ENCODE data around the gene BCAS3.
"Not testable (repeated sequence)": the region's sequence is repeated elsewhere in the genome, so short reads cannot be mapped to it uniquely, and the experiment has no call there.

The BCAS3 gene

GRCh38 chr17:60803059-60803458 is 125.4 kb downstream of the BCAS3 start:
- no peaks in the 10 kb centered on the region for H3K36me3 ChIP-seq (ENCODE audit: control insufficient read depth, insufficient read depth, low read length)
- no peaks in the 10 kb centered on the region for H3K4me1 ChIP-seq (ENCODE audit: control insufficient read depth, insufficient read depth, low read length)
- no peak overlapping the region for H3K27ac ChIP-seq (ENCODE audit: insufficient read depth, low read depth, low read length, poor library complexity, severe bottlenecking)
- no peaks in the 10 kb centered on the region for H3K27me3 ChIP-seq (ENCODE audit: control insufficient read depth, insufficient read depth, low read length, poor library complexity, severe bottlenecking)
- WGBS, 2 experiments = 94 to 98% methylated on average over 3 to 5 of the region's 6 CpGs
- no peak overlapping the region for H3K4me3 ChIP-seq (ENCODE audit: insufficient read depth, low read depth, low read length)
- H3K9me3 ChIP-seq (ENCODE audit: control insufficient read depth, low read length) = no peaks in the 10 kb centered on the region

- 100% methylated on average over 2 of the region's 3 CpGs; no CpG with 5 or more reads in 1 of the 2 experiments for WGBS, 2 experiments
- no peak overlapping the region for H3K4me3 ChIP-seq (ENCODE audit: insufficient read depth, low read depth, low read length)
- H3K27ac ChIP-seq (ENCODE audit: insufficient read depth, low read depth, low read length, poor library complexity, severe bottlenecking) = no peak overlapping the region
- no peaks in the 10 kb centered on the region for H3K4me1 ChIP-seq (ENCODE audit: control insufficient read depth, insufficient read depth, low read length)
- no peaks in the 10 kb centered on the region for H3K9me3 ChIP-seq (ENCODE audit: control insufficient read depth, low read length)
- H3K27me3 ChIP-seq (ENCODE audit: control insufficient read depth, insufficient read depth, low read length, poor library complexity, severe bottlenecking) = no peaks in the 10 kb centered on the region
- H3K36me3 ChIP-seq (ENCODE audit: control insufficient read depth, insufficient read depth, low read length) = no peaks in the 10 kb centered on the region
Measured at GRCh38 chr17:60804831-60805230, 127.2 kb downstream of the BCAS3 start.

GRCh38 chr17:60809421-60809820 is 131.8 kb downstream of the BCAS3 start:
- Histone ChIP-seq H3K4me3 (ENCODE audit: insufficient read depth, low read depth, low read length) (no peak overlapping the region), H3K9me3 (ENCODE audit: control insufficient read depth, low read length) (no peaks in the 10 kb centered on the region), H3K27ac (ENCODE audit: insufficient read depth, low read depth, low read length, poor library complexity, severe bottlenecking) (no peak overlapping the region), H3K4me1 (ENCODE audit: control insufficient read depth, insufficient read depth, low read length) (no peaks in the 10 kb centered on the region), H3K36me3 (ENCODE audit: control insufficient read depth, insufficient read depth, low read length) (no peaks in the 10 kb centered on the region), H3K27me3 (ENCODE audit: control insufficient read depth, insufficient read depth, low read length, poor library complexity, severe bottlenecking) (no peaks in the 10 kb centered on the region)
- WGBS, 2 experiments = 95 to 97% methylated on average over 1 of the region's 1 CpG

- H3K36me3 ChIP-seq (ENCODE audit: control insufficient read depth, insufficient read depth, low read length); H3K9me3 ChIP-seq (ENCODE audit: control insufficient read depth, low read length); H3K4me3 ChIP-seq (ENCODE audit: insufficient read depth, low read depth, low read length); H3K27me3 ChIP-seq (ENCODE audit: control insufficient read depth, insufficient read depth, low read length, poor library complexity, severe bottlenecking); H3K27ac ChIP-seq (ENCODE audit: insufficient read depth, low read depth, low read length, poor library complexity, severe bottlenecking); H3K4me1 ChIP-seq (ENCODE audit: control insufficient read depth, insufficient read depth, low read length): not testable (repeated sequence)
- WGBS, 2 experiments = 88 to 96% methylated on average over 2 of the region's 2 CpGs
Measured at GRCh38 chr17:60814941-60815340, 137.3 kb downstream of the BCAS3 start.

- no peak overlapping the region for H3K27ac ChIP-seq (ENCODE audit: insufficient read depth, low read depth, low read length, poor library complexity, severe bottlenecking)
- no peak overlapping the region for H3K4me3 ChIP-seq (ENCODE audit: insufficient read depth, low read depth, low read length)
- no peaks in the 10 kb centered on the region for H3K4me1 ChIP-seq (ENCODE audit: control insufficient read depth, insufficient read depth, low read length)
- no peaks in the 10 kb centered on the region for H3K9me3 ChIP-seq (ENCODE audit: control insufficient read depth, low read length)
- no peaks in the 10 kb centered on the region for H3K36me3 ChIP-seq (ENCODE audit: control insufficient read depth, insufficient read depth, low read length)
- no peaks in the 10 kb centered on the region for H3K27me3 ChIP-seq (ENCODE audit: control insufficient read depth, insufficient read depth, low read length, poor library complexity, severe bottlenecking)
- 83 to 100% methylated on average over 1 of the region's 1 CpG for WGBS, 2 experiments
Measured at GRCh38 chr17:60817192-60817591, 139.5 kb downstream of the BCAS3 start.

- Histone ChIP-seq H3K36me3 (ENCODE audit: control insufficient read depth, insufficient read depth, low read length) (no peaks in the 10 kb centered on the region), H3K27ac (ENCODE audit: insufficient read depth, low read depth, low read length, poor library complexity, severe bottlenecking) (no peak overlapping the region), H3K9me3 (ENCODE audit: control insufficient read depth, low read length) (no peaks in the 10 kb centered on the region), H3K4me3 (ENCODE audit: insufficient read depth, low read depth, low read length) (no peak overlapping the region), H3K27me3 (ENCODE audit: control insufficient read depth, insufficient read depth, low read length, poor library complexity, severe bottlenecking) (no peaks in the 10 kb centered on the region), H3K4me1 (ENCODE audit: control insufficient read depth, insufficient read depth, low read length) (no peaks in the 10 kb centered on the region)
- 92 to 95% methylated on average over 4 of the region's 4 CpGs for WGBS, 2 experiments
Measured at GRCh38 chr17:60819447-60820130, 141.9 kb downstream of the BCAS3 start.

GRCh38 chr17:60823515-60823914 is 145.9 kb downstream of the BCAS3 start:
- H3K4me1 ChIP-seq (ENCODE audit: control insufficient read depth, insufficient read depth, low read length) = no peaks in the 10 kb centered on the region
- H3K36me3 ChIP-seq (ENCODE audit: control insufficient read depth, insufficient read depth, low read length) = no peaks in the 10 kb centered on the region
- no peak overlapping the region for H3K27ac ChIP-seq (ENCODE audit: insufficient read depth, low read depth, low read length, poor library complexity, severe bottlenecking)
- H3K9me3 ChIP-seq (ENCODE audit: control insufficient read depth, low read length) = no peaks in the 10 kb centered on the region
- H3K4me3 ChIP-seq (ENCODE audit: insufficient read depth, low read depth, low read length) = no peak overlapping the region
- H3K27me3 ChIP-seq (ENCODE audit: control insufficient read depth, insufficient read depth, low read length, poor library complexity, severe bottlenecking) = no peaks in the 10 kb centered on the region
- WGBS, 2 experiments = 92 to 94% methylated on average over 5 of the region's 5 CpGs

GRCh38 chr17:60825351-60825750 is 147.7 kb downstream of the BCAS3 start:
- Histone ChIP-seq H3K9me3 (ENCODE audit: control insufficient read depth, low read length) (no peaks in the 10 kb centered on the region), H3K27ac (ENCODE audit: insufficient read depth, low read depth, low read length, poor library complexity, severe bottlenecking) (no peak overlapping the region), H3K4me3 (ENCODE audit: insufficient read depth, low read depth, low read length) (no peak overlapping the region), H3K27me3 (ENCODE audit: control insufficient read depth, insufficient read depth, low read length, poor library complexity, severe bottlenecking) (no peaks in the 10 kb centered on the region), H3K36me3 (ENCODE audit: control insufficient read depth, insufficient read depth, low read length) (no peaks in the 10 kb centered on the region), H3K4me1 (ENCODE audit: control insufficient read depth, insufficient read depth, low read length) (no peaks in the 10 kb centered on the region)
- WGBS, 2 experiments = 100% methylated on average over 1 of the region's 1 CpG; no CpG with 5 or more reads in 1 of the 2 experiments

GRCh38 chr17:60827943-60828342 is 150.3 kb downstream of the BCAS3 start:
- no peaks in the 10 kb centered on the region for H3K4me1 ChIP-seq (ENCODE audit: control insufficient read depth, insufficient read depth, low read length)
- H3K27me3 ChIP-seq (ENCODE audit: control insufficient read depth, insufficient read depth, low read length, poor library complexity, severe bottlenecking) = no peaks in the 10 kb centered on the region
- H3K27ac ChIP-seq (ENCODE audit: insufficient read depth, low read depth, low read length, poor library complexity, severe bottlenecking) = no peak overlapping the region
- no peaks in the 10 kb centered on the region for H3K36me3 ChIP-seq (ENCODE audit: control insufficient read depth, insufficient read depth, low read length)
- H3K9me3 ChIP-seq (ENCODE audit: control insufficient read depth, low read length) = no peaks in the 10 kb centered on the region
- no peak overlapping the region for H3K4me3 ChIP-seq (ENCODE audit: insufficient read depth, low read depth, low read length)

GRCh38 chr17:60832151-60832585 is 154.5 kb downstream of the BCAS3 start:
- Histone ChIP-seq H3K4me1 (ENCODE audit: control insufficient read depth, insufficient read depth, low read length) (no peaks in the 10 kb centered on the region), H3K27ac (ENCODE audit: insufficient read depth, low read depth, low read length, poor library complexity, severe bottlenecking) (no peak overlapping the region), H3K27me3 (ENCODE audit: control insufficient read depth, insufficient read depth, low read length, poor library complexity, severe bottlenecking) (no peaks in the 10 kb centered on the region), H3K9me3 (ENCODE audit: control insufficient read depth, low read length) (no peaks in the 10 kb centered on the region), H3K36me3 (ENCODE audit: control insufficient read depth, insufficient read depth, low read length) (no peaks in the 10 kb centered on the region), H3K4me3 (ENCODE audit: insufficient read depth, low read depth, low read length) (no peak overlapping the region)
- WGBS, 2 experiments = 55 to 76% methylated on average over 1 to 2 of the region's 2 CpGs

GRCh38 chr17:60832631-60833030 is 155.0 kb downstream of the BCAS3 start:
- Histone ChIP-seq H3K4me3 (ENCODE audit: insufficient read depth, low read depth, low read length) (no peak overlapping the region), H3K36me3 (ENCODE audit: control insufficient read depth, insufficient read depth, low read length) (no peaks in the 10 kb centered on the region), H3K27ac (ENCODE audit: insufficient read depth, low read depth, low read length, poor library complexity, severe bottlenecking) (no peak overlapping the region), H3K4me1 (ENCODE audit: control insufficient read depth, insufficient read depth, low read length) (no peaks in the 10 kb centered on the region), H3K9me3 (ENCODE audit: control insufficient read depth, low read length) (no peaks in the 10 kb centered on the region), H3K27me3 (ENCODE audit: control insufficient read depth, insufficient read depth, low read length, poor library complexity, severe bottlenecking) (no peaks in the 10 kb centered on the region)
